Hypothalamus (tissue), 51 donors: ENCODE measurements around the gene SMARCD3.

Experiments used
- DNase-seq, 51 donors: peaks; one replicate each; lab custom pipeline; 2025; lab: John Stamatoyannopoulos, UW

Gene SMARCD3

DNA sequence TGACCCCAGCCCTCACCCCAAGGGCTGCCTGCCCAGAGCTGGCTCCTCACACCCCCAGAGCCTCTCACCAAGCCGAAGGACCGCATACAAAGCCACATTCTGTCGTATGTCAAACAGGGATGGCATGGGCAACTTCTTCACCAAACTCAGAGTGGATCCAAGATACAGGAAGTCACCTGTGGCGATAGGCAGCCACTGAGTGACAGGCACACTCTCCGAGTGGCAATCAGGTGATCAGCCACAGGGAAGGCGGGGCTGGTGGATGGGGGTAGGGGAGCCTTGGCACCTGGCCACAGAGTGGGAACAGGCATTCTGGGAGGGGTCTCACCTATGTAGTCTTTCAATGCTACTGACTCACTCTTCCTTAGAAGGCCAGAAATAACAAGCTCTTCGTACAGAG is 54.3 kb downstream of the SMARCD3 start:
- no peak for DNase-seq

DNA sequence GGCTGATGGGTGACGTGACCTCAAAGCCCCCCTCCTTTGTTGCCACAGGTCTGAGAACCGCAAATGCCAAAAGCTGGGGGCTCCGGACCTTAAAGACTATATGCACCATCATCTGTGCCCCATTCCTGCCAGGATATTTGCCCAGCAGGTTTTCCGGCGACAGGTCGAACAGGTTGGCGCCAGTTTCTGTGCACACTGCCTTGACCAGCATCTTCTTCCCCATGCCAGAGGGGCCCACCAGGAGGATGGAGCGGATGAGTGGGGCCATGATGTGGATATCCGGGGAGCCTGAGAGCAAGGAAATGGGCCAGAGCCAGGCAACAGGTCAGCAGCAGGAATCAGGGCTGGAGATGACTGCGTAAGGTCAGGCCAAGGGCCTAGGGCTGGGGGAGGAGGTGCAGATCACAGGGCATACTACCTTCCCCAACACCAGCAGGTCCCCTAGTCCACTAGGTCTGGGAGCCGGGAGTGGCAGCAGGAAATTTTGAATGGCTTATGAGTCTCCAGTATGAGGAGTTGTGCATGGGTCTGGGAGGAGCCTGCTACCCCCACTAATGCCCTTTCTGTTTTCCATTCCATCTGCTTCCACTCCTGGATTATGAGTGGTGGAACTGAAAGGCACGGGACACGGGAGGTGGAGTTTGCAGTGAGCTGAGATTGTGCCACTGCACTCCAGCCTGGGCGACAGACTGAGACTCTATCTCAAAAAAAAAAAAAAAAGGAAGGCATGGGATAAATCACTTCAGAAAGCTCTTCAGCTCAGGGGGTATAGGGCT is 55.1 kb downstream of the SMARCD3 start:
- DNase-seq, result no peak

DNA sequence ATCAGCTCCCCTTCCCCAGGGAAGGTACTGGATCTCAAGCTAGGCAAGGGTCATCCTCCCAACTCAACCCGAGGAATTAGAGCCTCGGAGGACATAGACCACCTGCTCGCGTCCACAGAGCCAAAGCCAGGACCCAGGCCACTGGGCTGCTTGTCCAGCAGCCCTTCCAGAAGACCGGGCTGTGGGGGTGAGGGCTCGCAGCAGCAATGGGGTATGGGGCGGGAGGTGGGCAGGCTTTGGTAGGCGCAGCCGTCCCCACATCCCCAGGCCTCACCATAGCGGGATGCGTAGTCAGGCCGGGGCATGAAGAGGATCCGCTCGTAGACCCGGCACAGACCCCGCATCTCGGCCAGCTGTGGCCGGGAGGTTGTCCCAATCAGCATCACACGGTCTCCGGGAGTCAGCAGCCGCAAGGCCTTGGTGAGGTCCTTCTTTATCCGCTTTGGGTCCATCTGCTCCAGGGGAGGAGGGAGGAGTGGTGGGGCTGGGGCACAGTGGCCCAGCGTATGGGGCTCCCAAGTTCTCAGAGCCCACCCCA is 56.4 kb downstream of the SMARCD3 start:
- no peak for DNase-seq

DNA sequence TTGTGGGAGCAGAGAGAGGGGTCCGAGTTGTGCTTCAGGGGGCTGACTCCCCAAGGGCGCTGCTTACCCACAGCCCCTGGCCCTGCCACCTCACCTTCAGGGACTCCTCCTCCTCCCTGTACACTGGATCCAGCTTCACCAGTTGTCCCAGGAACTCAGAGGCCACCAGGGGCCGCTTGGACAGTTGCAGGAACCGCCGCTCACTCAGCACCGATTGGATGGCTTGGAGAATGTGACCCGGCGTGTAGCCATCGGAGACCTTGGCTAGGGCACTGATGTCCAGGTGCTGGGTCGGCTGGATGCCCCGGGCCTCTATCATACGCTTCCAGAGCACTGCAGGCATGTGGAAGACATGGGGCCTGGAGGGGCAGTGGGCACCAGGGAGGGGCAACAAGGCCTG is 57.0 kb downstream of the SMARCD3 start:
- no peak for DNase-seq

DNA sequence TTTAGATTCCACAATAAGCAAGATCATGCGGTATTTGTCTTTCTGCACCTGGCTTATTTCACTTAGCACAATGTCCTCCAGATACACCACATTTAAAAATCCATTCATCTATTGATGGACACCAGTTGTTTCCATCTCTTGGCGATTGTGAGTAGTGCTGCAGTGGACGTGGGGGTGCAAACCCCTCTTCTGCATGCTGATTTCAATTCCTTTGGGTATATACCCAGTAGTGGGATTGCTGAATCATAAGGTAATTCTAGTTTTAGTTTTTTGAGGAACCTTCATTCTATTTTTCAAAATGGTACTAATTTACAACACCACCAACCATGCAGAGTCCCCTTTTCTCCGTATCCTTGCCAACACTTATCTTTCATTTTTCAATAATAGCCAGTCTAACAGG is 59.5 kb downstream of the SMARCD3 start:
- no peak for DNase-seq
